CD4-positive, alpha-beta memory T cell (primary cell): Measurements from ENCODE around the gene PTPN22. TPM values are rescaled to one million over a fixed set of nuclear protein-coding genes. Genes with fewer than 3 reads are reported as not detected.

ENCODE experiments used
- polyA plus RNA-seq, 2 donors: library from polyadenylated mRNA; unstranded; fragments of 300-500 nt; fragmentation: Illumina TruSeq; gene quantifications; one replicate each; pipeline ENCODE4 v1.2.3, GENCODE V29; 2021
- total RNA-seq, 2 experiments: library from RNA; stranded (reverse); gene quantifications; one replicate each; pipeline ENCODE4 v1.2.3, GENCODE V29; 2021

PTPN22 gene
- total and polyA plus RNA-seq, 4 experiments from 2014 or later, result 32.2 to 66.1 (median 35.9) TPM

Other genes with a start within 250 kb of the PTPN22 start
- 1 to 10 TPM; 8.7 to 9.8 TPM for gene PHTF1, start 112.2 kb downstream of the PTPN22 start, total RNA-seq
- 1 to 10 TPM; 7.2 to 9.5 TPM for gene PHTF1, start 112.2 kb downstream of the PTPN22 start, polyA plus RNA-seq
- gene RSBN1, start 59.2 kb downstream of the PTPN22 start, total RNA-seq, result 10 to 100 TPM; 58.7 to 60.2 TPM
- gene RSBN1, start 59.2 kb downstream of the PTPN22 start, polyA plus RNA-seq, result 10 to 100 TPM; 41.1 to 52.0 TPM
- gene BCL2L15, start 15.9 kb upstream of the PTPN22 start, total RNA-seq, result 1 to 10 TPM; 1.3 to 2.1 TPM
- 1 to 10 TPM in 1 of 2 donors, under 1 TPM in 1; 0.75 to 1.3 TPM for gene BCL2L15, start 15.9 kb upstream of the PTPN22 start, polyA plus RNA-seq
- gene AP4B1, start 33.1 kb upstream of the PTPN22 start, total RNA-seq, result 10 to 100 TPM; 74.5 to 75.5 TPM
- gene AP4B1, start 33.1 kb upstream of the PTPN22 start, polyA plus RNA-seq, result 10 to 100 TPM in 1 of 2 donors, 1 to 10 TPM in 1; 8.9 to 12.9 TPM
- gene DCLRE1B, start 33.6 kb upstream of the PTPN22 start, total RNA-seq, result 1 to 10 TPM; 5.1 to 5.4 TPM
- 1 to 10 TPM; 2.8 to 5.3 TPM for gene DCLRE1B, start 33.6 kb upstream of the PTPN22 start, polyA plus RNA-seq
- 100 to 1,000 TPM; 107 to 110 TPM for gene HIPK1, start 57.6 kb upstream of the PTPN22 start, total RNA-seq
- 10 to 100 TPM in 1 of 2 donors, 1 to 10 TPM in 1; 4.4 to 17.1 TPM for gene HIPK1, start 57.6 kb upstream of the PTPN22 start, polyA plus RNA-seq
- under 1 TPM; 0.42 to 0.70 TPM for gene OLFML3, start 107.8 kb upstream of the PTPN22 start, total RNA-seq
- not detected for gene OLFML3, start 107.8 kb upstream of the PTPN22 start, polyA plus RNA-seq